SK-N-SH (cell line): ENCODE results near the gene DGKZ.

Source experiments
- CHD2 ChIP-seq: fragments of 150-350 bp; IDR thresholded peaks from 2 replicates; pipeline ENCODE4 v1.6.1; 2018; ENCODE audit warnings: low read length; ENCODE audit not compliant: partially characterized antibody
- CTCF ChIP-seq: fragments of 200-600 bp; sonication (generic); IDR thresholded peaks from 2 replicates; pipeline ENCODE4 v1.6.1; 2017; ENCODE audit warnings: antibody characterized with exemption, mild to moderate bottlenecking, moderate library complexity
- FOXM1 ChIP-seq: IDR thresholded peaks from 2 replicates; pipeline ENCODE4 v1.4.0; 2012; ENCODE audit warnings: low read depth, mild to moderate bottlenecking
- GATA2 ChIP-seq: sonication (generic); formaldehyde crosslinking; IDR thresholded peaks from 2 replicates; pipeline ENCODE4 v1.5.0; 2020; ENCODE audit warnings: mild to moderate bottlenecking, missing genetic modification reagents
- JUND ChIP-seq: IDR thresholded peaks from 2 replicates; pipeline ENCODE4 v1.4.0; 2012
- SIN3A ChIP-seq: IDR thresholded peaks from 2 replicates; pipeline ENCODE4 v1.6.1; 2012; ENCODE audit warnings: low read depth, mild to moderate bottlenecking, low read length, moderate library complexity, borderline replicate concordance
- YY1 ChIP-seq: IDR thresholded peaks from 2 replicates; pipeline ENCODE4 v1.4.0; 2012; ENCODE audit warnings: low read depth, mild to moderate bottlenecking
- ZBTB33 ChIP-seq: IDR thresholded peaks from 2 replicates; pipeline ENCODE4 v1.4.0; 2012; ENCODE audit warnings: low read depth, borderline replicate concordance
- TF ChIP-seq, protein P1 (sequence below): fragments of 150-350 bp; IDR thresholded peaks from 2 replicates; pipeline ENCODE4 v1.6.1; 2016; ENCODE audit warnings: mild to moderate bottlenecking, low read depth, low read length

DNA sequence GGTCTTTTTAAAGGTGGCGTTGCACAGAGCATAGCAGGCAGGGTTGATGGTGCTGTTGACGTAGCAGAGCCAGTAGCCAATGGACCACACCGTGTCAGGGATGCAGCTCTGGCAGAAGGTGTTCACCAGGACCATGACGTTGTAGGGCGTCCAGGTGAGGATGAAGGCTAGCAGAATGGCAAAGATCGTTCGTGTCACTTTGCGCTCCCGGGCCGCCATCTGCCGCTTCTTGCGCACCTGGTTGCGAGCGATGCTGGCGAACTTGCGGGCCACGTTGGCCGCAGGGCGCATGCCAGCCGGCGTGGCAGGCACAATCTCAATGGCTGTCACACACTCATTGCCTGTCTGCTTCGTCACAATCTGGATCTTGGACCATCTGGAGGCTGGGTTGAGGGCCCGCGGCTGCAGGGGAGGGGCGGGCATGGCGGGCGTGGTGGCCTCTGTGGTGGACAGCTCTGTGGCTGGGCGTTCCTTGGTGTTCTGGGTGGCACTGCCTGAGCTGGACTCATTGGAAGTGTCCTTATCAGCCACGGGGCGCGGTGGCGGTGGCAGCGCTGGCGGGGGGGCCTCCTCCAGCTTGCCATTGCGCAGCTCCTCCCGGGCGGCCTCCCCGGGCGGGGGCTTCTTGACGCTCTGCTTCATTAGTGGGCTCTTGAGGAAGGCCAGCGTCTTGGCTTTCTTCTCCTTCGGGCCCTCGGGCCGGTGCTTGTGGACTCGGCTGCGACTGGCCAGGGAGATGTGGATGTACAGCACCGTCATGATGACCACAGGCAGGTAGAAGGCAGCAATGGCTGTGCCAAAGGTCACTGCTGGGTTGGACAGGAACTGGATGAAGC, 38.1 kb downstream of the DGKZ start:
- no peak for TF ChIP-seq ZBTB33
- no peak for TF ChIP-seq GATA2
- no peak for TF ChIP-seq CTCF
- no peak for TF ChIP-seq CHD2
- TF ChIP-seq SIN3A: no peak
- TF ChIP-seq JUND: no peak
- TF ChIP-seq FOXM1: no peak
- TF ChIP-seq, protein P1, sequence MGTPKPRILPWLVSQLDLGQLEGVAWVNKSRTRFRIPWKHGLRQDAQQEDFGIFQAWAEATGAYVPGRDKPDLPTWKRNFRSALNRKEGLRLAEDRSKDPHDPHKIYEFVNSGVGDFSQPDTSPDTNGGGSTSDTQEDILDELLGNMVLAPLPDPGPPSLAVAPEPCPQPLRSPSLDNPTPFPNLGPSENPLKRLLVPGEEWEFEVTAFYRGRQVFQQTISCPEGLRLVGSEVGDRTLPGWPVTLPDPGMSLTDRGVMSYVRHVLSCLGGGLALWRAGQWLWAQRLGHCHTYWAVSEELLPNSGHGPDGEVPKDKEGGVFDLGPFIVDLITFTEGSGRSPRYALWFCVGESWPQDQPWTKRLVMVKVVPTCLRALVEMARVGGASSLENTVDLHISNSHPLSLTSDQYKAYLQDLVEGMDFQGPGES: no peak
- no peak for TF ChIP-seq YY1
